Keratinocyte (primary cell): ENCODE data around the gene CD300LD. TPM values are rescaled to one million over a fixed set of nuclear protein-coding genes. Genes with fewer than 3 reads are reported as not detected.

Experiments used
- DNase-seq: peaks from one replicate; pipeline ENCODE4 v3.0.0-alpha.2; 2011; ENCODE audit warnings: low read depth, missing footprints, low spot score
- FAIRE-seq: peaks from 2 replicates; lab custom pipeline; 2011; peaks lifted over from hg19 to GRCh38; lab: Jason Lieb, UNC
- H2AFZ ChIP-seq: 2 replicates; pipeline ENCODE4 v1.6.0; 2012; ENCODE audit warnings: low read length, control low read depth, inconsistent platforms; ENCODE audit not compliant: control insufficient read depth
- H3K27ac ChIP-seq: 2 replicates; pipeline ENCODE4 v1.5.1; 2011; ENCODE audit warnings: low read length; ENCODE audit not compliant: control insufficient read depth, insufficient read depth
- H3K27me3 ChIP-seq: 3 replicates; pipeline ENCODE4 v1.6.0; 2011; ENCODE audit warnings: low read length; ENCODE audit not compliant: control insufficient read depth, insufficient read depth; ENCODE audit errors: extremely low read depth
- H3K36me3 ChIP-seq, 2 experiments: 2 replicates in 1 of 2; 3 replicates in 1 of 2; pipeline ENCODE4 v1.5.1; 2011; ENCODE audit warnings: low read length in 2 of 2, mild to moderate bottlenecking in 1 of 2; ENCODE audit not compliant: control insufficient read depth in 2 of 2, insufficient read depth in 2 of 2; ENCODE audit errors: extremely low read depth in 1 of 2
- H3K4me1 ChIP-seq: 3 replicates; pipeline ENCODE4 v1.5.1; 2011; ENCODE audit warnings: low read length; ENCODE audit not compliant: control insufficient read depth, insufficient read depth; ENCODE audit errors: extremely low read depth
- H3K4me2 ChIP-seq: 3 replicates; pipeline ENCODE4 v1.6.0; 2011; ENCODE audit warnings: low read depth, low read length; ENCODE audit not compliant: control insufficient read depth, insufficient read depth; ENCODE audit errors: extremely low read depth
- H3K4me3 ChIP-seq, 3 experiments: fragments of 200-600 bp in 1 of 3; sonication (generic) in 1 of 3; 2 replicates in 2 of 3; 3 replicates in 1 of 3; pipeline ENCODE4 v1.5.1; 2011 to 2016; ENCODE audit warnings: low read length in 3 of 3, mild to moderate bottlenecking in 3 of 3, control low read depth in 2 of 3, inconsistent platforms in 1 of 3, low read depth in 1 of 3, mixed read lengths in 1 of 3, mixed run types in 1 of 3, moderate library complexity in 1 of 3; ENCODE audit not compliant: control insufficient read depth in 2 of 3, insufficient read depth in 2 of 3; ENCODE audit errors: extremely low read depth in 1 of 3
- H3K79me2 ChIP-seq: 2 replicates; pipeline ENCODE4 v1.6.0; 2012; ENCODE audit warnings: low read length; ENCODE audit not compliant: control insufficient read depth, insufficient read depth
- H3K9ac ChIP-seq: 3 replicates; pipeline ENCODE4 v1.6.0; 2011; ENCODE audit warnings: low read length; ENCODE audit not compliant: control insufficient read depth, insufficient read depth; ENCODE audit errors: extremely low read depth
- H3K9me1 ChIP-seq: 3 replicates; pipeline ENCODE4 v1.6.0; 2011; ENCODE audit warnings: low read length; ENCODE audit not compliant: control insufficient read depth, insufficient read depth; ENCODE audit errors: extremely low read depth
- H3K9me3 ChIP-seq: 2 replicates; pipeline ENCODE4 v1.5.1; 2012; ENCODE audit warnings: low read depth, low read length; ENCODE audit not compliant: control insufficient read depth
- H4K20me1 ChIP-seq: 3 replicates; pipeline ENCODE4 v1.6.0; 2011; ENCODE audit warnings: low read length; ENCODE audit not compliant: control insufficient read depth, insufficient read depth; ENCODE audit errors: extremely low read depth
- CTCF ChIP-seq, 3 experiments: IDR thresholded peaks in 1 of 3; conservative IDR thresholded peaks in 1 of 3; optimal IDR thresholded peaks in 1 of 3; 2 replicates in 2 of 3; 3 replicates in 1 of 3; pipeline versions ENCODE3 to v1.5.1; 2011; ENCODE audit warnings: low read length in 3 of 3, mild to moderate bottlenecking in 3 of 3, moderate library complexity in 2 of 3, control low read depth in 1 of 3, inconsistent platforms in 1 of 3; ENCODE audit not compliant: insufficient read depth in 2 of 3; ENCODE audit errors: extremely low read depth in 1 of 3
- EZH2 ChIP-seq: IDR thresholded peaks from one replicate; pipeline ENCODE4 v1.6.1; 2012; ENCODE audit warnings: inconsistent platforms, mild to moderate bottlenecking, low read length, moderate library complexity
- dilution Hi-C: fragments of 300-500 bp; cut with MboI; formaldehyde crosslinking; loops from one replicate; pipeline ENCODE4 v1.7.0; 2020; ENCODE audit warnings: low sequenced_read_pairs; ENCODE audit not compliant: extremely low pct_ligation_motif_present
- polyA plus RNA-seq, 5 experiments: library from polyadenylated mRNA; depleted of rRNA in 3 of 5; stranded (reverse) in 3 of 5; stranded (forward) in 1 of 5; unstranded in 1 of 5; fragments of >200 nt; gene quantifications; 1 replicate in 1 of 5; 2 replicates in 3 of 5; 3 replicates in 1 of 5; pipeline versions ENCODE4 v1.2.1 to v1.2.3, GENCODE V29; 2011 to 2012; ENCODE audit warnings: missing spikeins in 2 of 5, low read depth in 1 of 5, low replicate concordance in 1 of 5

Gene CD300LD
- polyA plus RNA-seq, 1 donor (not counting 4 experiments of a cell fraction or from before 2014, with no cell fraction given): not detected

DNA sequence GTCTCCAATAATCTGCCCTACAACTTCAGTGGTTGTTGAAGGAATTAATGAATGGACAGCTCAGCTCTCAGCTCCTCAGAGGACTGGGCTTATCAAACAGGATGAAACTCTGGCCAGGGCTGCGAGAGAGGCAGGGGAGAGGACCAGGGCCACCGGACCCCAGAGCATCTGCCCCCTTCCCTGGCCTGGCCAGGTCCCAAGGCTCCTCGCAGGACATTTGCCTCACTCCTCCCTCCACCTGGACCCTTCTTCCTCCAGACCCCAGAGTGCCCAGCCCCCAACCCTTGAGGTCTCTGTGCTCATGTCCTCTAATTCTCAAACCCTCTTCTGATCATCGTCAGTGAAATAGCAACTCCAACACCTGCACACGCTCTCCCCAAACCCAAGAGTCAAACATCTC, 49.9 kb downstream of the CD300LD start:
- H3K4me3 ChIP-seq: no peak overlapping the region
- TF ChIP-seq EZH2 (no peak), CTCF (optimal IDR thresholded peaks at IDR 0.05 in 1 of 3, IDR thresholded peaks at IDR 0.05 in 1 of 3, conservative IDR thresholded peaks at IDR 0.05 in 1 of 3; ENCODE audit: extremely low read depth in 1 of 3, insufficient read depth in 2 of 3, low read length in 3 of 3) (no peak)
- dilution Hi-C loops: no loop called here
- no peaks in the 10 kb centered on the region for H3K36me3 ChIP-seq
- peaks cover 17% of the 10 kb centered on the region for H3K27me3 ChIP-seq
- no peaks in the 10 kb centered on the region for H3K79me2 ChIP-seq
- DNase-seq (no peak), FAIRE-seq (no peak)
- no peak overlapping the region for H3K4me2 ChIP-seq
- H3K9me1 ChIP-seq: no peaks in the 10 kb centered on the region
- no peaks in the 10 kb centered on the region for H4K20me1 ChIP-seq
- H3K9ac ChIP-seq: no peak overlapping the region
- H3K4me1 ChIP-seq: no peaks in the 10 kb centered on the region
- no peak overlapping the region for H2AFZ ChIP-seq
- no peaks in the 10 kb centered on the region for H3K9me3 ChIP-seq
- H3K27ac ChIP-seq: no peak overlapping the region

DNA sequence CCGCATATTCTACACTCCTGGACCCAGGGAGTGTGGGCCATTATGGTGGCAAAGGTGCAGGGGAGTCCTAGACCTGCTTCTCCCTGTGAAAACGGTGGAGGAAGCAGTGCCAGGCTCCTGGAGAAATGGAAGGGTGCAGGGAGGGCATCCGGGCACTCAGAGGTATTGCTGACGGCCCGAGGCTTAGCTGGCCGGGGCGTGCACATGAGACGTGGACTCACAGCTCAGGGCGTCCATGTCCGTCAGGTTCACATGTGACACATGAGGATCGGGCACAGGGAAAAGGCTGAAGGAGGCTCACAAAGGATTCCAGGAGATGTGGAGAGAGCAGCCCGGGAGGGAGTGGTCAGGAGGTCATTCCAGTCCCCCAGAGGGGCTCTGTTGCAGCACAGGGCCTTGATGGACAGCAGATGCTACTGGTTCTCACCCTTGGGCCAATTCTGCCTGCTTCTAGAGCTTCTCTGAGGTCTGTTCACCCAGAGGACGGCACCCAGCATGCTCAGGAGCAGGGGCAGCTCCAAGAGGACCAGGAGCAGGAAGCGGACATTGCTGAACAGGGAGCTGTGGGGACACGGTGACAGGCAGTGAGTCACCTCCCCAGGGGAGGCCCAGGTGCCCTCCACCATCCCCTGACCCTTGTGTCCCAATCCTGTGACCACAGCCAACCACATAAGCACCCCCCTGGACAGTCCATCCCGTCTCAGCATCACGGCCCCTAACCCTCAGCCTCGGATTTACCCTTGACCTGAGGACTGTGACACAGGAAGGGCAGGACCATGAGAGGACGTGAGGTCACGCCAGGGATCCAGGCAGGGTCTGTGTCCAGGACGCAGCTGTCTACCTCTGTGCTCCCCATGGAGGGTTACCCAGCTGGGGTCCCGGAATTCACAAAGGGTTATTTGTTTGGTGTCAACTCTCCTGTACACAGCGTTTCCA, 50.6 kb downstream of the CD300LD start:
- Histone ChIP-seq H3K4me3 (no peak overlapping the region), H3K9ac (no peak overlapping the region), H3K27ac (no peak overlapping the region), H4K20me1 (no peaks in the 10 kb centered on the region), H3K4me2 (no peak overlapping the region), H2AFZ (no peak overlapping the region), H3K79me2 (no peaks in the 10 kb centered on the region), H3K9me1 (no peaks in the 10 kb centered on the region), H3K4me1 (no peaks in the 10 kb centered on the region), H3K9me3 (no peaks in the 10 kb centered on the region), H3K27me3 (peaks cover 17% of the 10 kb centered on the region), H3K36me3 (no peaks in the 10 kb centered on the region)
- DNase-seq (no peak), FAIRE-seq (no peak)
- TF ChIP-seq CTCF (optimal IDR thresholded peaks at IDR 0.05 in 1 of 3, IDR thresholded peaks at IDR 0.05 in 1 of 3, conservative IDR thresholded peaks at IDR 0.05 in 1 of 3; ENCODE audit: extremely low read depth in 1 of 3, insufficient read depth in 2 of 3, low read length in 3 of 3) (no peak), EZH2 (no peak)
- dilution Hi-C loops: no loop called here
